GM19452 (cell line): ENCODE data around the gene PGP.

Experiments used
- ATAC-seq: cut with Tn5 transposase; IDR thresholded peaks from one replicate; pipeline ENCODE4 v1.9.1; 2021; ENCODE audit not compliant: unreplicated experiment

PGP gene

DNA sequence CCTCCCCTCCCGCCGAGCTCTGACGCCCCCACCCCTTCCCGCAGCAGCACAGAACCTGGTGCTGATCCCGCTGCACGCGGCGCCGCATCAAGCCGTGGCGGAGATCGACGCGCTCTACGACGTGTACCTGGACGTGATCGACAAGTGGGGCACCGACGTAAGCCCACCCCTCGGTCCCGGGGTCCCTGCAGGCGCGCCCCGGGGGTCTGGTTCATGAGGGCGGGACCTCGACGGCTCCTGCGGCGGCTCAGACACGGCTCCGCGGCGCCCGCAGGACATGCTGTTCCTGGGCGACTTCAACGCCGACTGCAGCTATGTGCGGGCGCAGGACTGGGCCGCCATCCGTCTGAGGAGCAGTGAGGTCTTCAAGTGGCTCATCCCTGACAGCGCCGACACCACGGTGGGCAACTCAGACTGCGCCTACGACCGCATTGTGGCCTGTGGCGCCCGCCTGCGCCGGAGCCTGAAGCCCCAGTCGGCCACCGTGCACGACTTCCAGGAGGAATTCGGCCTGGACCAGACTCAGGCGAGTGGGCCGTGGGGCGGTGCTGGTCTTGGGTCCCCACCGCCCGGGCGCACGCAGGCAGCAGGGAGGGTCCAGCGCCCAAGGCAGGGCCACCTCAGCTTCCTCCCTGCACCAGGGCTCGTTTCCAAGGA, 23.0 kb upstream of the PGP start:
- no peak for ATAC-seq

- ATAC-seq = no peak
Measured at GRCh38 chr16:2237102-2237482, 22.5 kb upstream of the PGP start.

- ATAC-seq = no peak
Measured at GRCh38 chr16:2236337-2237101, 21.9 kb upstream of the PGP start, which contains the start of gene DNASE1L2. Gene DNASE1L2 (plus strand): TSS chr16:2236444. CDS start chr16:2236817, 373 bp downstream.

DNA sequence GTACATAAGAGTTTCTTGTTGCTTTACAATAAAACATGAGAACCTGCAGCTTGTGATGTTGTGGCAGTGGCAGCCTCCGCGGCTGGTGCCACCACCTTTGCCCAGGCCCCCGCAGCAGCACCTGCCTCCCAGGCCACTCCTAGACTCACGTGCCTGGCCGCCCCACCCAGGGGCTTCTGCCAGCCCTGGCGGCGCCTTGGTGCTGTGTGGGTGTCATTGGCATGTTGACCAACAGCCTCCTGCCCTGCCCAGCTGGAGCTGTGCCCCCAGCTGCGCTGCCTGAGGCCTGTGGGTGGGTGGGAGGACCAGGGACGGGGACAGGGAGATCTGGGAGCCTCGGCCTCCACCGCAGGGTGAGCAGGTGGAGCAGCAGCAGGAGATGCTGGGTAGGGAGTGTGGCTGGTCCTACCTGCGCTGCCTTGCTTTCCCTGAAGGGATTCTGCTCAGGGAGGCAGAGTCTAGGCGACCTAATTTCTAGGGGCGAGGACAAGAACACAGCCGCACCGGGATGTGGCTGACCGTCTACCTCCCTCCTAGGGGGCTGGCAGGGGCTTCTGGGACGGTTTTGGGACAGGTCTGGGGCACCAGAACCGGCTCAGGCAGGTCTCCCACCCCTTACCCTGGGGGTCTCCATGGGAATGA, 21.2 kb upstream of the PGP start:
- no peak for ATAC-seq

- no peak for ATAC-seq
Measured at GRCh38 chr16:2235234-2235651, 20.6 kb upstream of the PGP start.

DNA sequence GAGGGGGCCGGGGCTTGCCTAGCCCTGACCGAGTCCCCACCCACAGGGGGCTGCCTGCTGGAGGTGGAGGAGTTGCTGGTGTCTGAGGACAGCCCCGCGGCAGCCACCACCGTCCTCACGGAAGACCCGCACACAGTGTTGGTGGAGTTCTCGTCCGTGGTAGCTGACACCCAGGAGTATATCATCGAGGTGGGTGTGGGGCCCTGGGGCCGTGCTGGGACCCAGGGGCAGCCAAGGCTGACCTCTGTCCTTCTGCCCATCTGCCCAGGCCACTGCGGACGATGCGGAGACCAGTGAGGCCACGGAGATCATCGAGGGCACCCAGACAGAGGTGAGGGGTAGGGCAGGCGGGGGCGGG, 20.2 kb upstream of the PGP start:
- ATAC-seq = no peak

DNA sequence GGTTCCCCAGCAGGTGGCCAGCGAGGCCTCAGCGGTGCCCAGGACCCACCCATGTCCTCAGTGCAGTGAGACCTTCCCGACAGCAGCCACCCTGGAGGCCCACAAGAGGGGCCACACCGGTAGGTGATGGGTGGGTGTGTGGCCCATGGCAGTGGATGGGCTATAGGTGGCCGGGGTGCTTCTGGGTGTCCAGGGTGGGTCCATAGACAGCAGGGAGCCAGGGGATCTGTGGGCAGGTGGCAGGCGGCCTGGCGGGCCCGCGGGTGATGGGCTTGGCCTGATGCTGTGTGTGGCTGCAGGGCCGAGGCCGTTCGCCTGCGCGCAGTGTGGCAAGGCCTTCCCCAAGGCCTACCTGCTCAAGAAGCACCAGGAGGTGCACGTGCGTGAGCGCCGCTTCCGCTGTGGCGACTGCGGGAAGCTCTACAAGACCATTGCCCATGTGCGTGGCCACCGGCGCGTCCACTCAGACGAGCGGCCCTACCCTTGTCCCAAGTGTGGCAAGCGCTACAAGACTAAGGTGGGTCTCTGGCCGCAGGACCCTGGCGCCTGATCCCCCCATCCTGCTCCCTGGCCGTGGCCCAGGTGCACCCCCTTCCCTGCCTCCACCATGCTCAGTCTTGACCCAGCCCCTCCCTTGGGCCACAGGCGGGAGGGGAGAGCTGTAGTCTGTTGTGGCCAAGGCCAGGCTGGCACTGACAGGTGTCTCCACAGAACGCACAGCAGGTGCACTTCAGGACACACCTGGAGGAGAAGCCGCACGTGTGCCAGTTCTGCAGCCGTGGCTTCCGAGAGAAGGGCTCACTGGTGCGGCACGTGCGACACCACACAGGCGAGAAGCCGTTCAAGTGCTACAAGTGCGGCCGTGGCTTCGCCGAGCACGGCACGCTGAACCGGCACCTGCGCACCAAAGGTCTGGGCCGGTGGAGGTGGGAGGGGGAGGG, 19.5 kb upstream of the PGP start:
- ATAC-seq = no peak

DNA sequence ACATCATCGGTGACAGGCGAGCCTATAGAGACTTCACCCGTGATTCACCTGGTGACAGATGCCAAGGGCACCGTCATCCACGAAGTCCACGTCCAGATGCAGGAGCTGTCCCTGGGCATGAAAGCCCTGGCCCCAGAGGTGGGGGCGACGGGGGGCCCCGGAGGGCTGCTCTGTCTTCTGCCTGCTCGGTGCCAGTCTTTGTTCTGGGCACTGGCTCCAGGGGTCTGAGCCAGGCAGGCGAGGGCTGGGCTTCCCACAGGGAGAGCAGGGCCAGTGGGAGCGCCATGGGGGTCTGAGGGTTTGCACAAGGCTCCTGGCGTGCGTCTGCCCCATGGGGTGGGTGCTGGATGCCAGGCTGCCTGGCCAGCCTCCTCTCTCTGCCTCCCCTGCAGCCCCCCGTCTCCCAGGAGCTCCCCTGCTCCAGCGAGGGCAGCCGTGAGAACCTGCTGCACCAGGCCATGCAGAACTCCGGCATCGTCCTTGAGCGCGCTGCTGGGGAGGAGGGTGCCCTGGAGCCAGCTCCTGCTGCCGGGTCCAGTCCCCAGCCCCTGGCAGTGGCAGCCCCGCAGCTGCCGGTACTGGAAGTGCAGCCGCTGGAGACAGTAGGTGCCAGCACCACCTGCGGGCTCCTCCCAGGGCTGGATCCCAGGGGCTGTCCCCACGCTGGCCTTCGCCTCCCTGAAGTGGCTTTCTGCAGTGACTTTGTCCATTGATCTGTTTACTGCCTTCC, 18.6 kb upstream of the PGP start:
- ATAC-seq = no peak

GRCh38 chr16:2232094-2232990, 17.7 kb upstream of the PGP start:
- ATAC-seq = no peak

- ATAC-seq = no peak
Measured at GRCh38 chr16:2231016-2231931, 16.6 kb upstream of the PGP start.

- ATAC-seq = no peak
Measured at GRCh38 chr16:2230376-2230775, 15.7 kb upstream of the PGP start.

DNA sequence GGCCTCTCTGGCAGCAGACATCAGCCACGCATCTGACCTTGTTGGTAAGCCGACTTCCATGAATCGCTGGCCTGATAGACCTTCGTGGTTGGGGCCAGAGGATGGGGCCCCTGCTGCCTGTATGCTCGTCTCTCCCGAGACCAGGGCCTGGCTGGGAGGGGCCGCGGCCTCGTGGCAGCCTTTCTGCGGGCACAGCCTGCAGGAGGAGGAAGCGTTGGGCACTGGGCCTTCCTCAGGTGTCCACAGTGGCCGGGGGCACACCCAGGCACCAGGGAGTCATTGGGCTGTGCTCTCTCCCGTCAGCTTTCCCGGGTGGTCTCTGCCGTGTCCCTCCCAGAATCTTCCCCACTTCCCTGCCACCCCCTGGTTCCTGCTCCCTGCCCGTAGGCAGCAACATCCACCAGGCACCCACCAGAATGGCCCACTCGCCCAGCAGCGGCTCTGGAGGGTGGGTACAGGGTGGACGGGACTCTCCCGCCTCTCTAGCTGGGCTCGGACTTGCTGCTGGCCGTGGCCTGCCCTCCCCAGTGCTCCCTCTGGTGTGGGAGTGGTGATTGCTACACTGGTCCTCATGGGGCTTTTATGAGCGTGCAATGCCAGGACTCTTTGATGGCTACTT, 15.1 kb upstream of the PGP start:
- ATAC-seq = no peak

GRCh38 chr16:2229091-2229490, 14.5 kb upstream of the PGP start:
- no peak for ATAC-seq

DNA sequence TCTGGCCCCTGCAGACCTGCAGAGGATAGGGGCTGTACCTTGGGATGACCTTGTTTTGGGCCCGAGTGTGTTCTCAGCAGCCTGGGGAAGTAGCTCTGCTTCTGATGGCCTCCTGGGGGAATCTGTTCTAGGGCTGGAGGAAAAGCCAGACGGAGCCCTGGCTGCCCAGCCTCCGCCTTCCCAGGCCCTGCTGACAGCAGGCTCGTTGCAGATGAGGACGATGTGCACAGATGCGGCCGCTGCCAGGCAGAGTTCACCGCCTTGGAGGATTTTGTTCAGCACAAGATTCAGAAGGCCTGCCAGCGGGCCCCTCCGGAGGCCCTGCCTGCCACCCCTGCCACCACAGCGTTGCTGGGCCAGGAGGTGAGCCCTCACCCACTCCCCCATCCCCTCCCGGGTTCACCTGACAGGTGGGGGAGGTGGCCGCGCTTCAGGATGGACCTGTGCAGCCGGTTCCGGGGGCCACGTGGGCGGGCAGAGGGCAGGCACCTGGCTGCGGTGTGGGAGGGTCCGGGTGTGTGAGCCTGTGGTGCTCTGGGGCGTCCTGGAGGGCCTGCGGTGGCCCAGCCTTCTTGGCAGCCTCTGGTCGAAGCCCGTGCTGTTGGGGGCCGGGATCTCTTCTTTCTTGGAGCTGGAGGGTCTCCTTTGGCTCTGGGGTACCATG, 13.7 kb upstream of the PGP start:
- no peak for ATAC-seq

DNA sequence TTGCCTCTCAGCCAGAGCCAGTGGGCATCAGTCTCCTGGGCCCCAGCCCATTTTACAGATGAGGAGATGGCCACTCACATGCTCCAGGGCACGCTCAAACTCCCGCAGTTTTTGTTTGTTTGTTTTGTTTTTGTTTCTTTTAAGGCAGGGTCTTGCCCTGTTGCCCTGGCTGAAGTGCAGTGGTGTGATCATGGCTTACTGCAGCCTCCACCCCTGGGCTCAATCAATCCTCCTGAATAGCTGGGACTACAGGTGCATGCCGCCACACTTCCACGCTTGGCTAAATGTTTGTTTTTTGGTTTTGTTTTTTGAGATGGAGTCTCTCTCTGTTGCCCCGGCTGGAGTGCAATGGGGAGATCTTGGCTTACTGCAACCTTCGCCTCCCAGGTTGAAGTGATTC, 12.3 kb upstream of the PGP start:
- ATAC-seq = no peak

GRCh38 chr16:2226245-2226793, 11.7 kb upstream of the PGP start:
- no peak for ATAC-seq

DNA sequence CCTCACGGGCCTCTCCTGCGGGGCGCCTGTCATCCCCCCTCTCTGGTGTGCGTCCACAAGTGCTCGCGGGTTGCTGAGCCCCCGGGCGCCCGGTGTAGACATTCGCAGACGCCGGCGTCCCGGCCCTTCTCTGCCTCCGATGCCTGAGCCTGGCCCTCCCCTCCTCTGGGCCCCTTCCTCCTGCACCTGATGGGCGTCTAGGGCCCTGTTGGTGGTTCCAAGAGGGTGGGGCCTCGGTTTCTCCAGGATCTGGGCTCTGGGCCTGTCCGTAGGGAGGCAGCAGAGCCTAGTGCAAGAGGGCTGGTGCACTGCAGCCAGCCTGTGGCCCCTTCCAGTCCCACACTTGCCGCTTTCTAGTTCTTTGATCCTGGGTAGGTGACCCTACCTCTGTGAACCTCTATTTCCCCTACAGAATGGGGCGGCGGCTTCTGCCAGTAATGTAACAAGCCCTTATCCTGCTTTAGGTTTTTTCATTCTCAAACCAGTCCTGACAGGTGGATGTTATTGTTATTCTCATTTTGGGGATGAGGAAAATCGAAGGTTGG, 9.4 kb upstream of the PGP start:
- peak; percentile 9 for ATAC-seq
